Measurements from ENCODE around the gene GYG2.

DNA sequence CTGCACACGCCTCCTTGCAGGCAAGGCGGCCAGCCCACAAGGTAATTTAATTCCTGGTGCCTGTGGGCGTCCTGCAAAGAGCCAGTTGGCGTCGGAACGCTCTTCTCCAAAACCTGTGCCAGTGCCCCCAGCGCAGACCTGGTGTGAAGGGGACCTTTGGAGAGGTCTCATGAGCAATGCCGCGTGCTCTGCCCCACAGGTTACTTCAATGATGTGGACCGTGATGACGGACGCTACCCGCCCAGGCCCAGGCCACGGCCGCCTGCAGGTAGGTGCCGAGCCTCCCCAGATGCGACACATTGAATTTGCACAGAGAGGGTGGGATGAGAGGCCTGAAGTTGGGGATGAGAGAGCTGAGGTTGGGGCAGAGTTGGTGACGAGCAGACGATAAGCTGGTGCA is 34.4 kb upstream of the GYG2 start:
- no peak for TF ChIP-seq POLR2A (IDR thresholded peaks at IDR 0.05; ENCODE audit: extremely low read depth, insufficient read length)
- TF ChIP-seq, protein P1, sequence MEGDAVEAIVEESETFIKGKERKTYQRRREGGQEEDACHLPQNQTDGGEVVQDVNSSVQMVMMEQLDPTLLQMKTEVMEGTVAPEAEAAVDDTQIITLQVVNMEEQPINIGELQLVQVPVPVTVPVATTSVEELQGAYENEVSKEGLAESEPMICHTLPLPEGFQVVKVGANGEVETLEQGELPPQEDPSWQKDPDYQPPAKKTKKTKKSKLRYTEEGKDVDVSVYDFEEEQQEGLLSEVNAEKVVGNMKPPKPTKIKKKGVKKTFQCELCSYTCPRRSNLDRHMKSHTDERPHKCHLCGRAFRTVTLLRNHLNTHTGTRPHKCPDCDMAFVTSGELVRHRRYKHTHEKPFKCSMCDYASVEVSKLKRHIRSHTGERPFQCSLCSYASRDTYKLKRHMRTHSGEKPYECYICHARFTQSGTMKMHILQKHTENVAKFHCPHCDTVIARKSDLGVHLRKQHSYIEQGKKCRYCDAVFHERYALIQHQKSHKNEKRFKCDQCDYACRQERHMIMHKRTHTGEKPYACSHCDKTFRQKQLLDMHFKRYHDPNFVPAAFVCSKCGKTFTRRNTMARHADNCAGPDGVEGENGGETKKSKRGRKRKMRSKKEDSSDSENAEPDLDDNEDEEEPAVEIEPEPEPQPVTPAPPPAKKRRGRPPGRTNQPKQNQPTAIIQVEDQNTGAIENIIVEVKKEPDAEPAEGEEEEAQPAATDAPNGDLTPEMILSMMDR (IDR thresholded peaks at IDR 0.05; ENCODE audit: low read depth, low read length), result no peak
- TF ChIP-seq, protein P2, sequence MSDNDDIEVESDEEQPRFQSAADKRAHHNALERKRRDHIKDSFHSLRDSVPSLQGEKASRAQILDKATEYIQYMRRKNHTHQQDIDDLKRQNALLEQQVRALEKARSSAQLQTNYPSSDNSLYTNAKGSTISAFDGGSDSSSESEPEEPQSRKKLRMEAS (IDR thresholded peaks at IDR 0.05; ENCODE audit: low read depth, low read length), result no peak
